ENCODE data around the gene MARCKS.

- TF ChIP-seq CTCF (IDR thresholded peaks at IDR 0.05) (no peak), POLR2A (IDR thresholded peaks at IDR 0.05) (no peak)
These were observed 25.3 kb downstream of the MARCKS start for GRCh38 chr6:113882336-113883022.
